ENCODE data around the gene CDH18. TPM values are rescaled to one million over a fixed set of nuclear protein-coding genes. Genes with fewer than 3 reads are reported as not detected.

The CDH18 gene, protein sequence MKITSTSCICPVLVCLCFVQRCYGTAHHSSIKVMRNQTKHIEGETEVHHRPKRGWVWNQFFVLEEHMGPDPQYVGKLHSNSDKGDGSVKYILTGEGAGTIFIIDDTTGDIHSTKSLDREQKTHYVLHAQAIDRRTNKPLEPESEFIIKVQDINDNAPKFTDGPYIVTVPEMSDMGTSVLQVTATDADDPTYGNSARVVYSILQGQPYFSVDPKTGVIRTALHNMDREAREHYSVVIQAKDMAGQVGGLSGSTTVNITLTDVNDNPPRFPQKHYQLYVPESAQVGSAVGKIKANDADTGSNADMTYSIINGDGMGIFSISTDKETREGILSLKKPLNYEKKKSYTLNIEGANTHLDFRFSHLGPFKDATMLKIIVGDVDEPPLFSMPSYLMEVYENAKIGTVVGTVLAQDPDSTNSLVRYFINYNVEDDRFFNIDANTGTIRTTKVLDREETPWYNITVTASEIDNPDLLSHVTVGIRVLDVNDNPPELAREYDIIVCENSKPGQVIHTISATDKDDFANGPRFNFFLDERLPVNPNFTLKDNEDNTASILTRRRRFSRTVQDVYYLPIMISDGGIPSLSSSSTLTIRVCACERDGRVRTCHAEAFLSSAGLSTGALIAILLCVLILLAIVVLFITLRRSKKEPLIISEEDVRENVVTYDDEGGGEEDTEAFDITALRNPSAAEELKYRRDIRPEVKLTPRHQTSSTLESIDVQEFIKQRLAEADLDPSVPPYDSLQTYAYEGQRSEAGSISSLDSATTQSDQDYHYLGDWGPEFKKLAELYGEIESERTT
- total RNA-seq = not detected

DNA sequence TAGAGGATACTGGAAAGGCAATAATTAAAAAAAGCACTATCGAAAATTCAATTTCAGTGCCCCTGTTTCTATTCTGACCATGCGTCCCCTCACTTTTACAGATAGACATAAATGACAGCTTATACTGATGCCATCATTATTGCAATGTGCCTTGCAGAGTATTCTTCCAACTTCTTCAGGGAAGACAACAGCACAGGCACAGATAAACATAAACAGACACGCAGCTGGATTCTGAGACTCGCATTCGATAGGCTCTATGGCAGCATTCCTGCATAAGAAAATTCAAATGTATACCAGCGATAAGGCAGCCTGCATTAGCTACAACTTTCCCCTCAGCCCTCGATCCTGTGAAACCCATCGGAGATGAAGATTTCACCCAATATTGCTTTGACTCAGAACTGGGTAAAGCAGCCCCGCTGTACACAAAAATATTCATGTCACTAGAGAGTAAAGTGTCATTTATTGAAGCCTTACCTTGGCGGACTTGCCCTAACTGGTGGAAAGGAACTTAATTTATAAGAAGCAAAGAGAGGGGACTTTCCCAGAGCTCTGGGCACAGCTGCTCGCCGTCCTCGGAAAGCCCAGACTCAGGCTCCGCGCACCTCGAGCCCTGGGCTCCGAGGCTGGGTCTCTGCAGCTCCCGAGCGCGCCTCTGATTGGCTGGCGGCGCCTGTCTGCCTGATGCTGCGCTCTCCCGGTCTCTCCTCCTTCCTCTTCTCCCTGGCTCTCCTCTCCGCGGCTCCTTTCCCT is at the start of gene CDH18:
CDH18 (minus strand) TSS at position 589 of the 750 bp plus-strand sequence. CDS start 149,214 bp downstream, outside the sequence.
- ChIA-PET CTCF (no interaction called here), POLR2A (no interaction called here)
- intact Hi-C loops (cut with micrococcal nuclease) = no loop called here
- H3K27ac Mint-ChIP-seq = no peak within 1 kb of the TSS
- H3K36me3 Mint-ChIP-seq = no peaks in the 10 kb centered on the region
- no peak within 1 kb of the TSS for H3K4me3 Mint-ChIP-seq
- H3K27me3 Mint-ChIP-seq = no peaks in the 10 kb centered on the region
- peaks cover 7% of the 10 kb centered on the region for H3K9me3 Mint-ChIP-seq
- H3K4me1 Mint-ChIP-seq (ENCODE audit: low read depth) = no peaks in the 10 kb centered on the region
- DNase-seq = no peak

DNA sequence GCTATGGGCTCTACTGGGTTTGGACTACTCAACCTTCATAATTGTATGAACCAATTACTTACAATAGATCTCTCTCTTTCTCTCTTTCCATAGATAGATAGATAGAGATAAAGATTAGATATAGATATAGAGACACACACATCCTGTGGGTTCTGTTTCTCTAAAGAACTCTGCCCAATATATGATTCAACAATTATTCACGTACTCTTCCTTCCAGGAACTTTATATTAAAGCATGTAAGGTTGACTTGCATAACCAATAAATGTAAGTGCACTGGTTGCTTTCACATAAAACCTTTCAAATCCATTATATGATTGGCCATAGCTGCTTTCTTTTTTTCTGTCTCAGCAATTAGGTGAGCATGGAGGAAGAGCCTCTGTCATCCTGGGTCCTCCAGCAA is 46.7 kb upstream of the CDH18 start:
- ChIA-PET CTCF (no interaction called here), POLR2A (no interaction called here)
- H3K9me3 Mint-ChIP-seq = peaks cover 24% of the 10 kb centered on the region
- H3K27me3 Mint-ChIP-seq = no peaks in the 10 kb centered on the region
- no peak overlapping the region for H3K4me3 Mint-ChIP-seq
- H3K4me1 Mint-ChIP-seq (ENCODE audit: low read depth) = no peaks in the 10 kb centered on the region
- no peaks in the 10 kb centered on the region for H3K36me3 Mint-ChIP-seq
- DNase-seq = no peak
- H3K27ac Mint-ChIP-seq = no peak overlapping the region
- intact Hi-C loops (cut with micrococcal nuclease) = no loop called here

DNA sequence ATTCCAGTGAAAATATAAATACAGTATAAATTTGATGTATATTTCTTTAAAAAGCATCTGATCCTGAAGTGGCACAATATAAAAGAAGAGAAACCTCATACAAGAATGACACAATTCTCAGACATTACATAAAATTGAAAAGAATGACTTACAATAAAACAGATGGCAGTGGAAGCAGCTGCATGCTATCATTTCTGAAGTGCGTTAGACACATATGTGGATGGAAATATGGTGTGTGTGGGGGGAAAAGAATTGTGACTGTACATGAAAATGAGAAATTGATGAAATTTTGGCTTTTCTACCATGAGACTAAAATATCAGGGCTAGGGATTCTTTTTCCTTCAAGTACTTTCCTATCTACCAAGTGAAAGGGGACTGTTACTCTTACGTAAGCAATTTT is 45.9 kb upstream of the CDH18 start:
- Mint-ChIP-seq H3K4me1 (ENCODE audit: low read depth) (no peaks in the 10 kb centered on the region), H3K4me3 (no peak overlapping the region), H3K36me3 (no peaks in the 10 kb centered on the region), H3K27ac (no peak overlapping the region), H3K9me3 (peaks cover 21% of the 10 kb centered on the region), H3K27me3 (no peaks in the 10 kb centered on the region)
- POLR2A ChIA-PET = no interaction called here
- no peak for DNase-seq
- intact Hi-C loops (cut with micrococcal nuclease) = no loop called here
- CTCF ChIA-PET = no interaction called here

DNA sequence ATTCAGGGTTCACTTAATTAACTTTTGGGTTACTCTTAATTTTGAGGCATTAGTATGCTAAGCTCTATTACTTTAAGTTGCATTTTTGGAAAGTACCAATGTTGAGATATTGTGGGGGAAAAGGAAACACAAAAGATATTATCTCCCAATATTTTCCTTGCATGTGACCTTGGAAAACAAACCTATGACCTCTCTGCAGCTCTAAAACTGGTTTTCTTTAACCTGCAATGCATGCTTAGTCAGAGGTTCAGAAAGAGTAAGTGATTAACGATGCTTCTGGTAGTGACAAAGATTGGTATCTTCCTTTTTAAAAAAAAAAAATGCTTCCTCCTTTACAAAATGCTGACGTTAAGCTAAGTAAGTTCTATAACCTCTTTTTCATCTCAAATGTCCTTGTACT is 44.9 kb upstream of the CDH18 start:
- Mint-ChIP-seq H3K27ac (no peak overlapping the region), H3K36me3 (no peaks in the 10 kb centered on the region), H3K4me3 (no peak overlapping the region), H3K27me3 (no peaks in the 10 kb centered on the region), H3K4me1 (ENCODE audit: low read depth) (no peaks in the 10 kb centered on the region), H3K9me3 (peaks cover 15% of the 10 kb centered on the region)
- intact Hi-C loops (cut with micrococcal nuclease) = no loop called here
- ChIA-PET CTCF (no interaction called here), POLR2A (no interaction called here)
- DNase-seq = no peak

DNA sequence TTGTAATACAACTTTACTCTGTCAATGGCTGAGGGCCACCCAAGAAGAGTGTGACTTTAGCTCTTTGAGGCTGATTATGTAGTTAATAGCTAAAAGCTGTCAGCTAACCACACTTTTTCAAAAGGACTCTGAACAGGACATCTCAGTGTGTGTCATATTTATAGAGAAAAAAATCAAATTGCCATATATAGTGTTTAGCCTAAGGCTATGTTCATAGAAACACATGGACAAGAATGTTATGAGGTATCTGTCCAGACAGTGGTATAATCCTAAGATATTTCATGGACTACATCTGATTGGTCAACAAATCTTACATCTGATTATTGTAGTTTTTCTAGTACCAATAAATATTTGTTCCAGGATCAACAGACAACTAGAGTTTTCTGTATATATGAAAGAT is 42.1 kb upstream of the CDH18 start:
- no peaks in the 10 kb centered on the region for H3K27me3 Mint-ChIP-seq
- CTCF ChIA-PET = no interaction called here

DNA sequence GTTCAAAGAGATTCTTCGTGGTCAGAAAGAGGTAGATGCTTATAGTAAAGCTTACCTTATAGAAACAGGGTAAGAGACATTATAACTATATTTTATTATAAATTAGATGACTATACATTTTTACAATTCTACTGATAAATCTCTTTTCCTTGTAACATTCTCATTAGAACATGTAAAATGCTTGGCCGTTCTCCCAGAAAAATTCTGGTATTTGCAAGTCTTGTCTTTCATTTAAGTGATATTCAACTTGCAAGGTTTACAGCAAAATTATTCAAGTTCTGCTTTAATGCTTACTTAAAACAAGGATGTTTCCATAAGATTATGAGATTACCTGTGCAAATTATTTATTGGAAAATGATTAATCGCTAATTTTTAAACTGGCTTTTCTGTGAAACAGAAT is 41.3 kb upstream of the CDH18 start:
- Mint-ChIP-seq H3K9me3 (peaks cover 5% of the 10 kb centered on the region), H3K27me3 (no peaks in the 10 kb centered on the region), H3K4me3 (no peak overlapping the region), H3K27ac (no peak overlapping the region), H3K36me3 (no peaks in the 10 kb centered on the region), H3K4me1 (ENCODE audit: low read depth) (no peaks in the 10 kb centered on the region)
- POLR2A ChIA-PET = no interaction called here
- DNase-seq = no peak
- intact Hi-C loops (cut with micrococcal nuclease) = no loop called here
- CTCF ChIA-PET = no interaction called here

More for the DNA sequence above, 42.1 kb upstream of the CDH18 start:
- no peak overlapping the region for H3K4me3 Mint-ChIP-seq
- POLR2A ChIA-PET = no interaction called here
- H3K9me3 Mint-ChIP-seq = peaks cover 5% of the 10 kb centered on the region
- DNase-seq = no peak
- H3K27ac Mint-ChIP-seq = no peak overlapping the region
- intact Hi-C loops (cut with micrococcal nuclease) = no loop called here
- H3K4me1 Mint-ChIP-seq (ENCODE audit: low read depth) = no peaks in the 10 kb centered on the region
- no peaks in the 10 kb centered on the region for H3K36me3 Mint-ChIP-seq

DNA sequence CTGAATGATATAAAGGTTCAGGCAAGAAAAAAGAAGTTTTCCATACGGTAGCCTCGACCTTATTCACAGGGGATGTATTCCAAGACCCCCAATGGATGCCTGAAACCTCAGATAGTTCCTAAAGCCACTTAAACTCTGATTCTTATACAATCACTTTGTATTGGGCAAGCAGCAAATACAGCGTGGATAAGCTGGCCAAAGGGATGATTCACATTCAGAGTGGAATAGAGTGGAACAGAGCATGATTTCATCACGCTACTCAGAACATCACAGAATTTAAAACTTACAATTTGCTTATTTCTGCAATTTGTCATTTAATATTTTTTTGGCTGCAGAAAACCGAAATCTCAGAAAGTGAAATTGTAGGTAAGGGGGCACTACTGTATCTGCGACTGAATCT is 40.5 kb upstream of the CDH18 start:
- Mint-ChIP-seq H3K27ac (no peak overlapping the region), H3K4me1 (ENCODE audit: low read depth) (no peaks in the 10 kb centered on the region), H3K27me3 (no peaks in the 10 kb centered on the region), H3K9me3 (peaks cover 1% of the 10 kb centered on the region), H3K36me3 (no peaks in the 10 kb centered on the region), H3K4me3 (no peak overlapping the region)
- POLR2A ChIA-PET = no interaction called here
- DNase-seq = no peak
- intact Hi-C loops (cut with micrococcal nuclease) = no loop called here
- CTCF ChIA-PET = no interaction called here

DNA sequence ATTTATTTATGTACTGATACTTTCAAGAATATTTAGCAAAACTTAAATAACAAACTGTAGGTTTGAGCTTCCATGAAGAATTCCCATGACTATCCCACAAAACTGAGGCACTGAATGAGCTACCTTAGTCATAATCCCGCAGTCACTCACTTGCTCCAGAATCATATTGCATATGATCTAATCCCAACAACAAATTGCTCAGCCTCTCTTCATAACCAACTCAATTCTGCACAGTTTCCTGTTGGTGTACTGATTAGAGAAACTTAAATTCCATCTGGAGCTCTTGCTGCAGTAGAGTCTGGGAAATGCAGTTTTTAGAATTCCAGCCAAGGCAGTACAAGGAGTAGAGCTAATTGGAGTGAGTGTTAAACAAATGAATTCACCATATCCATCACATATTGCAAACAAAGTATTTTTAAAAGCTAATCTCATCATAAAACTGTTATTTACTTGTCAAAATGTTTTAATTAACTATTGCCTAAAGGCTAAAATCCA is 35.7 kb upstream of the CDH18 start:
- H3K4me3 Mint-ChIP-seq = no peak overlapping the region
- POLR2A ChIA-PET = no interaction called here
- H3K36me3 Mint-ChIP-seq = no peaks in the 10 kb centered on the region
- no peaks in the 10 kb centered on the region for H3K4me1 Mint-ChIP-seq (ENCODE audit: low read depth)
- intact Hi-C loops (cut with micrococcal nuclease) = no loop called here
- H3K27me3 Mint-ChIP-seq = no peaks in the 10 kb centered on the region
- H3K27ac Mint-ChIP-seq = no peak overlapping the region
- CTCF ChIA-PET = no interaction called here
- DNase-seq = no peak
- H3K9me3 Mint-ChIP-seq = peaks cover 20% of the 10 kb centered on the region

DNA sequence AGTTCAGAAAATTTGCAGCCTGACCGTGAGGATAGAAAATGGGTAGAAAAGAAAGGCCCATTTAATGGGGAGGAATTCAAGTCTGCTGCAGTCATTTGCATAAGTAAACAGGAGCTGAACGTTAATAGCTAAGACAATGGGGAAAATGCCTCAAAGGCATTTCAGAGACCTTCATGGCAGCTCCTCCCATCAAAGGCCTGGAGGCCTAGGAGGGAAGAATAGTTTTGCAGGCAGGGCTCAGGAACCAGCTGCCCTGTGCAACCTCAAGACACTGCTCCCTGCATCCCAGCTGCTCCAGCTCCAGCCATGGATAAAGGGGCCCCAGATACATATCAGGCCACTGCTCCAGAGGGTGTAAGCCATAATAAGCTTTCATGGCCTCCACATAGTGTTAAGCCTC is 32.2 kb upstream of the CDH18 start:
- DNase-seq = no peak
- no peak overlapping the region for H3K4me3 Mint-ChIP-seq
- intact Hi-C loops (cut with micrococcal nuclease) = no loop called here
- H3K4me1 Mint-ChIP-seq (ENCODE audit: low read depth) = no peaks in the 10 kb centered on the region
- no peaks in the 10 kb centered on the region for H3K27me3 Mint-ChIP-seq
- H3K9me3 Mint-ChIP-seq = peaks cover 35% of the 10 kb centered on the region
- ChIA-PET CTCF (no interaction called here), POLR2A (no interaction called here)
- no peaks in the 10 kb centered on the region for H3K36me3 Mint-ChIP-seq
- no peak overlapping the region for H3K27ac Mint-ChIP-seq

DNA sequence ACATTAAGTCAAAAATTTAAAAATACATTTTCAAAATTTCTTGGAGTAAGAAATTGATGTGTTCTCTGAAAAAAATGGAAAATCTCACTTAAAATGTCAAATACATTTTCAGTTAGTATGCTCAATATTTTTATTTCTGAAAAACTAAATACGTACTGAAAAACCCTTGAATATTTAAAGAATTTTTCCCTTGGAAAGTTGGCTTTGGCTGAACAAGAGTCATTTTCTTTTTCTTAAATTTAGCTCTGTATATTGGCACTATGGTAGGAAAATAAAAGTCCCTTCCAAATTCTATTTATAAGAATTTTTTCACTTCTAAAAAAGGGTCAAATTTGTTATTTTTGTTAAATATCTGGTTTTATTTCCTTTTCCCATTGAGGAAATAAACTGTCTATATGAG is 29.0 kb upstream of the CDH18 start:
- ChIA-PET POLR2A (no interaction called here), CTCF (no interaction called here)
- DNase-seq = no peak
- Mint-ChIP-seq H3K4me3 (no peak overlapping the region), H3K4me1 (ENCODE audit: low read depth) (no peaks in the 10 kb centered on the region), H3K27ac (no peak overlapping the region), H3K27me3 (no peaks in the 10 kb centered on the region), H3K9me3 (peaks cover 48% of the 10 kb centered on the region), H3K36me3 (no peaks in the 10 kb centered on the region)
- intact Hi-C loops (cut with micrococcal nuclease) = no loop called here

DNA sequence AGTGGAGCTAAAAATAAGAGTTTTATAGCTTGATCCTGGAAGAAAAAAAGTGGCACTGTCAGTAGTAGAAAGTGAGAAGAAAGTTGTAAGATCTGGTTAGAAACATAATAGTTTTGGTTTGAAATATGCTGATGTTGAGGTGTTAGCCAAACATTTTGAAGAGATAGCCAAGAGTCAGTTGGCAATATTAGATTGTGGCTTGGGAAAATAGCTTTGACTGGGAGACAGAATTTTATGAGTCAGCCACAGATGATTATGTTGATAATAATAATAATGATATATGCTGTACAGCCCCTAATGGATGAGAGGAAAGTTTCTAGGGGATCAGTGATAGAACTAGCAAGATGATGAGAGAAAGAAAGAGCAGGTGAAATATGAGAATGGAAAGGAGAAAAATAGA is 12.4 kb upstream of the CDH18 start:
- H3K4me1 Mint-ChIP-seq (ENCODE audit: low read depth) = no peaks in the 10 kb centered on the region
- no peak overlapping the region for H3K4me3 Mint-ChIP-seq
- no peaks in the 10 kb centered on the region for H3K36me3 Mint-ChIP-seq
- CTCF ChIA-PET = no interaction called here
- H3K27ac Mint-ChIP-seq = no peak overlapping the region
- POLR2A ChIA-PET = no interaction called here
- DNase-seq = no peak
- peaks cover 16% of the 10 kb centered on the region for H3K9me3 Mint-ChIP-seq
- intact Hi-C loops (cut with micrococcal nuclease) = no loop called here
- no peaks in the 10 kb centered on the region for H3K27me3 Mint-ChIP-seq

DNA sequence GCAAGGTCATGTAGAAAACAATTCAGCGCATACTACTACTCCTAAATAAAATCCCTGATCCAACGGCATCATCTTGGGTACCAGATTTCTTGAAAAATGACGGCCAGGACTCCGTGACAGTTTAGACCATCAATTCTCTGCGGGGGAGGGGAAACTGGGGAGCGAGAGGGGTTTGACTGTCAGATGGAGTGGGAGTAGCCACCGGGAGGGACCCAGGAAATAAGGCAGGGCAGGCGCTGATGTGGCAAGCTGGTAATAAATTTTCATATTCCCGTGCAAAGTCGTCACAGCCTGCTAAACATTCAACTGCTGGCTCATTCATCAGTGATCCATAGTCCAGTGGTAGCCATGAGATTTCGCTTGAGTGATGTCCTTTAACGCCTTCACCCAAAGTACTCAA is 457 bp upstream of the CDH18 start:
- POLR2A ChIA-PET = no interaction called here
- DNase-seq = no peak
- Mint-ChIP-seq H3K36me3 (no peaks in the 10 kb centered on the region), H3K27me3 (no peaks in the 10 kb centered on the region), H3K4me3 (no peak overlapping the region), H3K4me1 (ENCODE audit: low read depth) (no peaks in the 10 kb centered on the region), H3K27ac (no peak overlapping the region), H3K9me3 (peaks cover 7% of the 10 kb centered on the region)
- intact Hi-C loops (cut with micrococcal nuclease) = no loop called here
- CTCF ChIA-PET = no interaction called here
